Uterus (tissue), 4 donors: ENCODE data around the gene SP6. TPM values are rescaled to one million over a fixed set of nuclear protein-coding genes. Genes with fewer than 3 reads are reported as not detected.

ENCODE experiments used
- DNase-seq, 2 donors: peaks; one replicate each; pipeline ENCODE4 v3.0.0-alpha.2; 2019 to 2020
- H3K27ac ChIP-seq, 2 donors: fragments of 200-600 bp; sonication (generic); 1 replicate in 1 of 2; 2 replicates in 1 of 2; pipeline ENCODE4 v1.5.1; 2016 to 2018
- H3K27me3 ChIP-seq, 2 donors: fragments of 200-600 bp; sonication (generic); one replicate each; pipeline ENCODE4 v1.5.1; 2018 to 2019; ENCODE audit warnings: control low read depth in 1 of 2
- H3K36me3 ChIP-seq, 2 donors: fragments of 200-600 bp; sonication (generic); one replicate each; pipeline ENCODE4 v1.5.1; 2019; ENCODE audit warnings: control low read depth in 1 of 2
- H3K4me1 ChIP-seq, 2 donors: fragments of 200-600 bp; sonication (generic); one replicate each; pipeline ENCODE4 v1.5.1; 2018 to 2019; ENCODE audit warnings: control low read depth in 1 of 2
- H3K4me3 ChIP-seq, 2 donors: fragments of 200-600 bp; sonication (generic); 1 replicate in 1 of 2; 2 replicates in 1 of 2; pipeline ENCODE4 v1.5.1; 2018 to 2019; ENCODE audit warnings: mild to moderate bottlenecking in 1 of 2
- H3K9me3 ChIP-seq, 2 donors: fragments of 200-600 bp; sonication (generic); one replicate each; pipeline ENCODE4 v1.5.1; 2019; ENCODE audit warnings: control low read depth in 1 of 2
- CTCF ChIP-seq, 4 experiments: fragments of 200-600 bp in 2 of 4; fragments of 450-650 bp in 2 of 4; sonication (generic) in 2 of 4; IDR thresholded peaks; one replicate each; pipeline ENCODE4 v1.5.1; 2016 to 2019; ENCODE audit warnings: antibody characterized with exemption in 4 of 4, mild to moderate bottlenecking in 2 of 4, moderate library complexity in 1 of 4
- POLR2A ChIP-seq, 2 donors: fragments of 450-650 bp; IDR thresholded peaks; one replicate each; pipeline ENCODE4 v1.6.1; 2016; ENCODE audit warnings: antibody characterized with exemption in 2 of 2, mild to moderate bottlenecking in 1 of 2, moderate library complexity in 1 of 2
- intact Hi-C: fragments of 100-400 bp; cut with DNase I; formaldehyde crosslinking; loops from one replicate; pipeline ENCODE4 v1.15.1; 2023; ENCODE audit warnings: low total_unique reads
- total RNA-seq, 4 donors: library from RNA; depleted of rRNA in 3 of 4; stranded (reverse); fragments of >200 nt in 3 of 4; gene quantifications; one replicate each; pipeline versions ENCODE4 v1.1.0 to v1.2.4, GENCODE V29; 2014 to 2023
- donor health status: DM: yes; HTN: yes; CAD: no.

The SP6 gene
- total RNA-seq, 4 donors from 2014 or later = 1.4 to 1.5 TPM; not detected in 2

- H3K27ac ChIP-seq = no peak overlapping the region
- no peak overlapping the region for H3K4me3 ChIP-seq
- no peaks in the 10 kb centered on the region for H3K9me3 ChIP-seq
- no peak for TF ChIP-seq CTCF (IDR thresholded peaks at IDR 0.05)
- TF ChIP-seq POLR2A (IDR thresholded peaks at IDR 0.05) = no peak
- DNase-seq = no peak
- H3K4me1 ChIP-seq = no peaks in the 10 kb centered on the region
- intact Hi-C loops = no loop called here
- H3K36me3 ChIP-seq = no peaks in the 10 kb centered on the region
- H3K27me3 ChIP-seq = peaks cover 0 to 3% of the 10 kb centered on the region in 2 donors
Measured at GRCh38 chr17:47879028-47879585, 28.1 kb upstream of the SP6 start.

GRCh38 chr17:47878203-47879027 lies 27.5 kb upstream of the SP6 start:
- DNase-seq = no peak
- H3K27ac ChIP-seq = no peak overlapping the region

GRCh38 chr17:47877368-47878034 lies 26.5 kb upstream of the SP6 start:
- Histone ChIP-seq H3K9me3 (no peaks in the 10 kb centered on the region), H3K27me3 (peaks cover 0 to 6% of the 10 kb centered on the region in 2 donors), H3K4me3 (no peak overlapping the region), H3K36me3 (no peaks in the 10 kb centered on the region), H3K27ac (no peak overlapping the region), H3K4me1 (peaks cover 0 to 4% of the 10 kb centered on the region in 2 donors)
- TF ChIP-seq CTCF (IDR thresholded peaks at IDR 0.05) (no peak), POLR2A (IDR thresholded peaks at IDR 0.05) (no peak)
- intact Hi-C loops = no loop called here
- no peak for DNase-seq

More at GRCh38 chr17:47878203-47879027, 27.5 kb upstream of the SP6 start:
- H3K4me1 ChIP-seq = no peaks in the 10 kb centered on the region
- no peak for TF ChIP-seq POLR2A (IDR thresholded peaks at IDR 0.05)
- TF ChIP-seq CTCF (IDR thresholded peaks at IDR 0.05) = no peak
- no peaks in the 10 kb centered on the region for H3K36me3 ChIP-seq
- intact Hi-C loops = no loop called here
- H3K27me3 ChIP-seq = peaks cover 0 to 6% of the 10 kb centered on the region in 2 donors
- H3K9me3 ChIP-seq = no peaks in the 10 kb centered on the region
- H3K4me3 ChIP-seq = no peak overlapping the region

GRCh38 chr17:47875011-47875985 lies 24.3 kb upstream of the SP6 start:
- intact Hi-C loops = no loop called here
- TF ChIP-seq CTCF (IDR thresholded peaks at IDR 0.05) (no peak), POLR2A (IDR thresholded peaks at IDR 0.05) (no peak)
- Histone ChIP-seq H3K27ac (no peak overlapping the region), H3K4me1 (peaks cover 0 to 8% of the 10 kb centered on the region in 2 donors), H3K27me3 (peaks cover 0 to 9% of the 10 kb centered on the region in 2 donors), H3K4me3 (no peak overlapping the region), H3K36me3 (no peaks in the 10 kb centered on the region), H3K9me3 (no peaks in the 10 kb centered on the region)
- no peak for DNase-seq
